ENCODE measurements around the gene DOCK4. TPM values are rescaled to one million over a fixed set of nuclear protein-coding genes. Genes with fewer than 3 reads are reported as not detected.

The DOCK4 gene
- total and polyA plus RNA-seq, 4 donors = 7.2 to 48.9 (median 12.8) TPM

DNA sequence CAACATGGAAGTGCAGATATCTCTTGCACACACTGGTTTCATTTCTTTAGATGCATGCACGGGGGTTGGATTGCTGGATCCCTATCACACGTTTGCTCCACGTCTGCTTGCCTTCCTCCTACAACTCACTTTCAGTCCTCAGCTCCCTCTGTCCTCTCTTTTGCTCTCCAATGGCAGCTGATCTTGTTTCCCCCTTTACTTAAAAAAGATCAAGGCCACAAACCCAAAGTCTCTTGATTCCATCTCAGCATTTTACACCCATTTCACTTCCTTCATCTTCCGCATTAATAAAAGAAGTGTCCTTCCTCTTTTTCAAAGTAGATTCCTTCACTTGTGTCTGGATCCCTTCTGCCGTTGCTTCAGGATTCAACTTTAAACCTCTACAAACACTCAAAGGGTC lies 245.2 kb downstream of the DOCK4 start:
- Histone ChIP-seq H3K9ac (ENCODE audit: low read depth in 1 of 2, low read length in 2 of 2) (no peak overlapping the region), H3K9me3 (ENCODE audit: control insufficient read depth in 4 of 4, low read length in 3 of 4) (no peaks in the 10 kb centered on the region), H3K36me3 (ENCODE audit: control insufficient read depth in 4 of 4, insufficient read depth in 3 of 4, low read depth in 1 of 4, low read length in 3 of 4) (no peaks in the 10 kb centered on the region), H3K4me1 (ENCODE audit: control insufficient read depth in 4 of 4, insufficient read depth in 4 of 4, low read length in 3 of 4) (peaks cover 0 to 5% (median 1%) of the 10 kb centered on the region in 4 donors), H3K4me3 (ENCODE audit: low read depth in 1 of 3, low read length in 3 of 3) (no peak overlapping the region), H3K27ac (ENCODE audit: low read depth in 1 of 2, low read length in 2 of 2) (no peak overlapping the region), H3K27me3 (ENCODE audit: control insufficient read depth in 4 of 4, insufficient read depth in 4 of 4, low read length in 3 of 4) (no peaks in the 10 kb centered on the region)
- no peak for DNase-seq (ENCODE audit: low spot score)
- TF ChIP-seq HNF4G (IDR thresholded peaks at IDR 0.05) (no peak), RAD21 (IDR thresholded peaks at IDR 0.05) (no peak), TAF1 (conservative IDR thresholded peaks at IDR 0.05) (no peak), FOXA2 (IDR thresholded peaks at IDR 0.05) (no peak), RXRA (IDR thresholded peaks at IDR 0.05) (no peak), FOXA1 (IDR thresholded peaks at IDR 0.05) (no peak), JUND (IDR thresholded peaks at IDR 0.05) (no peak), EGR1 (IDR thresholded peaks at IDR 0.05; ENCODE audit: low read depth in 2 of 2) (no peak), YY1 (IDR thresholded peaks at IDR 0.05) (no peak), HNF4A (conservative IDR thresholded peaks at IDR 0.05) (no peak)
- TF ChIP-seq, protein P1, sequence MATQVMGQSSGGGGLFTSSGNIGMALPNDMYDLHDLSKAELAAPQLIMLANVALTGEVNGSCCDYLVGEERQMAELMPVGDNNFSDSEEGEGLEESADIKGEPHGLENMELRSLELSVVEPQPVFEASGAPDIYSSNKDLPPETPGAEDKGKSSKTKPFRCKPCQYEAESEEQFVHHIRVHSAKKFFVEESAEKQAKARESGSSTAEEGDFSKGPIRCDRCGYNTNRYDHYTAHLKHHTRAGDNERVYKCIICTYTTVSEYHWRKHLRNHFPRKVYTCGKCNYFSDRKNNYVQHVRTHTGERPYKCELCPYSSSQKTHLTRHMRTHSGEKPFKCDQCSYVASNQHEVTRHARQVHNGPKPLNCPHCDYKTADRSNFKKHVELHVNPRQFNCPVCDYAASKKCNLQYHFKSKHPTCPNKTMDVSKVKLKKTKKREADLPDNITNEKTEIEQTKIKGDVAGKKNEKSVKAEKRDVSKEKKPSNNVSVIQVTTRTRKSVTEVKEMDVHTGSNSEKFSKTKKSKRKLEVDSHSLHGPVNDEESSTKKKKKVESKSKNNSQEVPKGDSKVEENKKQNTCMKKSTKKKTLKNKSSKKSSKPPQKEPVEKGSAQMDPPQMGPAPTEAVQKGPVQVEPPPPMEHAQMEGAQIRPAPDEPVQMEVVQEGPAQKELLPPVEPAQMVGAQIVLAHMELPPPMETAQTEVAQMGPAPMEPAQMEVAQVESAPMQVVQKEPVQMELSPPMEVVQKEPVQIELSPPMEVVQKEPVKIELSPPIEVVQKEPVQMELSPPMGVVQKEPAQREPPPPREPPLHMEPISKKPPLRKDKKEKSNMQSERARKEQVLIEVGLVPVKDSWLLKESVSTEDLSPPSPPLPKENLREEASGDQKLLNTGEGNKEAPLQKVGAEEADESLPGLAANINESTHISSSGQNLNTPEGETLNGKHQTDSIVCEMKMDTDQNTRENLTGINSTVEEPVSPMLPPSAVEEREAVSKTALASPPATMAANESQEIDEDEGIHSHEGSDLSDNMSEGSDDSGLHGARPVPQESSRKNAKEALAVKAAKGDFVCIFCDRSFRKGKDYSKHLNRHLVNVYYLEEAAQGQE (IDR thresholded peaks at IDR 0.05) = no peak
- TF ChIP-seq, protein P2, sequence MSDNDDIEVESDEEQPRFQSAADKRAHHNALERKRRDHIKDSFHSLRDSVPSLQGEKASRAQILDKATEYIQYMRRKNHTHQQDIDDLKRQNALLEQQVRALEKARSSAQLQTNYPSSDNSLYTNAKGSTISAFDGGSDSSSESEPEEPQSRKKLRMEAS (IDR thresholded peaks at IDR 0.05) = no peak
- TF ChIP-seq, protein P3, sequence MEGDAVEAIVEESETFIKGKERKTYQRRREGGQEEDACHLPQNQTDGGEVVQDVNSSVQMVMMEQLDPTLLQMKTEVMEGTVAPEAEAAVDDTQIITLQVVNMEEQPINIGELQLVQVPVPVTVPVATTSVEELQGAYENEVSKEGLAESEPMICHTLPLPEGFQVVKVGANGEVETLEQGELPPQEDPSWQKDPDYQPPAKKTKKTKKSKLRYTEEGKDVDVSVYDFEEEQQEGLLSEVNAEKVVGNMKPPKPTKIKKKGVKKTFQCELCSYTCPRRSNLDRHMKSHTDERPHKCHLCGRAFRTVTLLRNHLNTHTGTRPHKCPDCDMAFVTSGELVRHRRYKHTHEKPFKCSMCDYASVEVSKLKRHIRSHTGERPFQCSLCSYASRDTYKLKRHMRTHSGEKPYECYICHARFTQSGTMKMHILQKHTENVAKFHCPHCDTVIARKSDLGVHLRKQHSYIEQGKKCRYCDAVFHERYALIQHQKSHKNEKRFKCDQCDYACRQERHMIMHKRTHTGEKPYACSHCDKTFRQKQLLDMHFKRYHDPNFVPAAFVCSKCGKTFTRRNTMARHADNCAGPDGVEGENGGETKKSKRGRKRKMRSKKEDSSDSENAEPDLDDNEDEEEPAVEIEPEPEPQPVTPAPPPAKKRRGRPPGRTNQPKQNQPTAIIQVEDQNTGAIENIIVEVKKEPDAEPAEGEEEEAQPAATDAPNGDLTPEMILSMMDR (IDR thresholded peaks at IDR 0.05; ENCODE audit: low read depth, low read length, missing input control) = no peak
- WGBS = 91% methylated on average over 5 of the region's 5 CpGs

DNA sequence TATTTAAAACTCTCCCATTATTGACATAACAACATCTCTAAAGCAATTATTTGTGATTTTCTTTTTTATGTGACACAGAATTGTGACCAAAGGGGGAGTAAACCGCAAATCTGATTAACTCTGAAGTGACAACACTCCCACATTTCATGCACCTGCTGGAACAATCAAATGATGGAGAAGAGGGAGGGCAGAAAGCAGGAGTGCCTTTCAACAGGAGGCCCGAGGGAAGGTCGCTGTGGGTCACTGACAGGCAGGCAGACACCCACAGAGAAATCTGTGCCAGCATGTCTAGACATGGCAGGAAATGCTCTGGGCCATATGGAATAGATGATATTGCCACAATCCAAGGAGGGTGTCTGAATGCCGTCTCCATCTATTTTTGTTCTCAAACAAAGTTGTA lies 247.3 kb downstream of the DOCK4 start:
- no peak for DNase-seq (ENCODE audit: low spot score)
- WGBS = 70% methylated on average over 4 of the region's 4 CpGs
- no peak overlapping the region for H3K9ac ChIP-seq (ENCODE audit: low read depth in 1 of 2, low read length in 2 of 2)

More for the DNA sequence above, 247.3 kb downstream of the DOCK4 start:
- TF ChIP-seq, protein P4, sequence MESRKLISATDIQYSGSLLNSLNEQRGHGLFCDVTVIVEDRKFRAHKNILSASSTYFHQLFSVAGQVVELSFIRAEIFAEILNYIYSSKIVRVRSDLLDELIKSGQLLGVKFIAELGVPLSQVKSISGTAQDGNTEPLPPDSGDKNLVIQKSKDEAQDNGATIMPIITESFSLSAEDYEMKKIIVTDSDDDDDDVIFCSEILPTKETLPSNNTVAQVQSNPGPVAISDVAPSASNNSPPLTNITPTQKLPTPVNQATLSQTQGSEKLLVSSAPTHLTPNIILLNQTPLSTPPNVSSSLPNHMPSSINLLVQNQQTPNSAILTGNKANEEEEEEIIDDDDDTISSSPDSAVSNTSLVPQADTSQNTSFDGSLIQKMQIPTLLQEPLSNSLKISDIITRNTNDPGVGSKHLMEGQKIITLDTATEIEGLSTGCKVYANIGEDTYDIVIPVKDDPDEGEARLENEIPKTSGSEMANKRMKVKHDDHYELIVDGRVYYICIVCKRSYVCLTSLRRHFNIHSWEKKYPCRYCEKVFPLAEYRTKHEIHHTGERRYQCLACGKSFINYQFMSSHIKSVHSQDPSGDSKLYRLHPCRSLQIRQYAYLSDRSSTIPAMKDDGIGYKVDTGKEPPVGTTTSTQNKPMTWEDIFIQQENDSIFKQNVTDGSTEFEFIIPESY (IDR thresholded peaks at IDR 0.05) = no peak
- TF ChIP-seq, protein P2 (IDR thresholded peaks at IDR 0.05) = no peak
- TF ChIP-seq HNF4A (conservative IDR thresholded peaks at IDR 0.05) (no peak), FOXA2 (IDR thresholded peaks at IDR 0.05) (no peak), FOXA1 (IDR thresholded peaks at IDR 0.05) (no peak), GABPA (IDR thresholded peaks at IDR 0.05 in 1 of 2, conservative IDR thresholded peaks at IDR 0.05 in 1 of 2) (no peak), HNF4G (IDR thresholded peaks at IDR 0.05) (no peak)
- TF ChIP-seq, protein P3 (IDR thresholded peaks at IDR 0.05; ENCODE audit: low read depth, low read length, missing input control) = no peak
- TF ChIP-seq, protein P5, sequence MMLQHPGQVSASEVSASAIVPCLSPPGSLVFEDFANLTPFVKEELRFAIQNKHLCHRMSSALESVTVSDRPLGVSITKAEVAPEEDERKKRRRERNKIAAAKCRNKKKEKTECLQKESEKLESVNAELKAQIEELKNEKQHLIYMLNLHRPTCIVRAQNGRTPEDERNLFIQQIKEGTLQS (IDR thresholded peaks at IDR 0.05) = no peak
- H3K36me3 ChIP-seq (ENCODE audit: control insufficient read depth in 4 of 4, insufficient read depth in 3 of 4, low read depth in 1 of 4, low read length in 3 of 4) = no peaks in the 10 kb centered on the region
- H3K4me3 ChIP-seq (ENCODE audit: low read depth in 1 of 3, low read length in 3 of 3) = no peak overlapping the region
- H3K27me3 ChIP-seq (ENCODE audit: control insufficient read depth in 4 of 4, insufficient read depth in 4 of 4, low read length in 3 of 4) = no peaks in the 10 kb centered on the region
- no peaks in the 10 kb centered on the region for H3K9me3 ChIP-seq (ENCODE audit: control insufficient read depth in 4 of 4, low read length in 3 of 4)
- H3K4me1 ChIP-seq (ENCODE audit: control insufficient read depth in 4 of 4, insufficient read depth in 4 of 4, low read length in 3 of 4) = peaks cover 0 to 9% (median 1%) of the 10 kb centered on the region in 4 donors
- no peak overlapping the region for H3K27ac ChIP-seq (ENCODE audit: low read depth in 1 of 2, low read length in 2 of 2)

Measured in liver (tissue), 9 donors.